Caco-2 (cell line): Measurements from ENCODE around the gene MRAP. TPM values are rescaled to one million over a fixed set of nuclear protein-coding genes. Genes with fewer than 3 reads are reported as not detected.

Experiments
- BruUV-seq: library from RNA; stranded (reverse); fragments of 400-500 nt; replicated peaks from 2 replicates; lab custom pipeline; 2021; lab: Mats Ljungman, UMichigan
- CTCF ChIA-PET: fragments of 300-600 bp; sonication (Branson Sonifier 250); formaldehyde crosslinking; loops from one replicate; lab custom pipeline; 2022; ENCODE audit warnings: antibody characterized with exemption; lab: Charles Lee
- POLR2A ChIA-PET: fragments of 300-600 bp; sonication (Branson Sonifier 250); formaldehyde crosslinking; loops from one replicate; lab custom pipeline; 2022; ENCODE audit warnings: antibody characterized with exemption; lab: Charles Lee
- DNase-seq, 2 experiments: peaks; one replicate each; pipeline versions ENCODE4 v3.0.0 to v3.0.0-alpha.2; 2020 to 2022
- H3K27me3 ChIP-seq: replicated peaks from 2 replicates; pipeline ENCODE4 v1.6.0; 2011; ENCODE audit warnings: low read length; ENCODE audit not compliant: control insufficient read depth, insufficient read depth
- H3K36me3 ChIP-seq: 2 replicates; pipeline ENCODE4 v1.5.1; 2011; ENCODE audit warnings: low read length; ENCODE audit not compliant: control insufficient read depth, insufficient read depth
- H3K4me1 ChIP-seq: fragments of 250-450 bp; sonication (Bioruptor Pico); 2 replicates; pipeline ENCODE4 v1.5.1; 2020; ENCODE audit warnings: mild to moderate bottlenecking
- H3K4me3 ChIP-seq: 2 replicates; pipeline ENCODE4 v1.5.1; 2011; ENCODE audit warnings: low read depth, mild to moderate bottlenecking, control low read depth, low read length
- H3K9me3 ChIP-seq: fragments of 250-450 bp; sonication (Bioruptor Pico); 2 replicates; pipeline ENCODE4 v1.5.1; 2020; ENCODE audit warnings: mild to moderate bottlenecking, moderate library complexity
- H3K27ac Mint-ChIP-seq: one replicate; pipeline ENCODE4 v1.8.0; 2022; ENCODE audit warnings: mixed read lengths; ENCODE audit not compliant: unreplicated experiment
- H3K27me3 Mint-ChIP-seq: one replicate; pipeline ENCODE4 v1.8.0; 2022; ENCODE audit warnings: mixed read lengths; ENCODE audit not compliant: insufficient read depth, unreplicated experiment
- H3K36me3 Mint-ChIP-seq: one replicate; pipeline ENCODE4 v1.8.0; 2022; ENCODE audit warnings: mild to moderate bottlenecking, mixed read lengths; ENCODE audit not compliant: insufficient read depth, unreplicated experiment
- H3K4me1 Mint-ChIP-seq: one replicate; pipeline ENCODE4 v1.8.0; 2022; ENCODE audit warnings: low read depth, mixed read lengths; ENCODE audit not compliant: unreplicated experiment
- H3K4me3 Mint-ChIP-seq: one replicate; pipeline ENCODE4 v1.8.0; 2022; ENCODE audit warnings: mild to moderate bottlenecking, moderate library complexity, mixed read lengths; ENCODE audit not compliant: unreplicated experiment
- H3K9me3 Mint-ChIP-seq: one replicate; pipeline ENCODE4 v1.8.0; 2022; ENCODE audit warnings: mixed read lengths; ENCODE audit not compliant: unreplicated experiment
- CTCF ChIP-seq, 2 experiments: fragments of 200-600 bp in 1 of 2; IDR thresholded peaks; 1 replicate in 1 of 2; 2 replicates in 1 of 2; pipeline versions ENCODE4 v1.5.1 to v1.8.0; 2011 to 2022; ENCODE audit warnings: antibody characterized with exemption in 1 of 2, control low read depth in 1 of 2, inconsistent platforms in 1 of 2, low read depth in 1 of 2, low read length in 1 of 2, mild to moderate bottlenecking in 1 of 2, moderate library complexity in 1 of 2; ENCODE audit not compliant: insufficient read depth in 1 of 2, severe bottlenecking in 1 of 2, unreplicated experiment in 1 of 2
- intact Hi-C: fragments of 100-400 bp; cut with micrococcal nuclease; formaldehyde crosslinking; loops from one replicate; pipeline ENCODE4 v1.10.0; 2022; ENCODE audit not compliant: unreplicated experiment
- total RNA-seq: library from RNA; stranded (reverse); gene quantifications from 2 replicates; pipeline ENCODE4 v1.2.3, GENCODE V29; 2022

Gene MRAP
- total RNA-seq, 1 experiment from 2014 or later, result not detected

DNA sequence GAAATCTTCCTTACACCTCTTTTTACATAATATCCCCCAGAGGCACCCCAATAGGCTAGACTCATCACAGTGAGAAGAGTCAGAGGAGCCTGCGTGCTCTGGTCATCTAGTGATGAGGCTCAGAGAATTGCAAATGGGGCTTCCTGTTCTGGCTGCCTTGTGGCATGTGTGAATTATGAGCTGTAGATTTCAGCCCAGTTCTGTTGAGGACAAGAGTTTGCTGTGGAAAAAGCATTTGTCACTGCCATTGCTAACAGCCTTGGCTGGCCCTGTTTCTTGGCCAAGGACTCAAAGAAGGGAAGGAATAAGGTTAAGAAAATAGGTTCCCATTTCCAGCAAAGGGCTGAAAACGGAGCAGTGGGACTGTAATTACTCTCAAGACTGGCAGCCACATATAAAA, 30.7 kb downstream of the MRAP start:
- Mint-ChIP-seq H3K4me3 (no peak overlapping the region), H3K4me1 (no peaks in the 10 kb centered on the region), H3K27ac (no peak overlapping the region), H3K27me3 (no peaks in the 10 kb centered on the region), H3K36me3 (peaks cover 80% of the 10 kb centered on the region), H3K9me3 (no peaks in the 10 kb centered on the region)
- Histone ChIP-seq H3K4me1 (no peaks in the 10 kb centered on the region), H3K4me3 (no peak overlapping the region), H3K9me3 (no peaks in the 10 kb centered on the region), H3K36me3 (peaks cover 3% of the 10 kb centered on the region), H3K27me3 (no peaks in the 10 kb centered on the region)
- no TSS peak for BruUV-seq
- intact Hi-C loops, result no loop called here
- no peak for DNase-seq
- no peak for TF ChIP-seq CTCF (IDR thresholded peaks at IDR 0.05; ENCODE audit: insufficient read depth in 1 of 2, low read depth in 1 of 2, low read length in 1 of 2, severe bottlenecking in 1 of 2, unreplicated experiment in 1 of 2)
- POLR2A ChIA-PET, result no interaction called here
- CTCF ChIA-PET, result no interaction called here

GRCh38 chr21:32329776-32330175, 31.1 kb downstream of the MRAP start:
- no peaks in the 10 kb centered on the region for H3K4me1 Mint-ChIP-seq

GRCh38 chr21:32330784-32331311, 32.2 kb downstream of the MRAP start:
- ChIA-PET CTCF (no interaction called here), POLR2A (no interaction called here)
- Mint-ChIP-seq H3K9me3 (no peaks in the 10 kb centered on the region), H3K4me3 (no peak overlapping the region), H3K36me3 (peaks cover 77% of the 10 kb centered on the region), H3K4me1 (no peaks in the 10 kb centered on the region), H3K27ac (no peak overlapping the region), H3K27me3 (no peaks in the 10 kb centered on the region)
- Histone ChIP-seq H3K36me3 (peaks cover 3% of the 10 kb centered on the region), H3K27me3 (no peaks in the 10 kb centered on the region), H3K4me1 (no peaks in the 10 kb centered on the region), H3K9me3 (no peaks in the 10 kb centered on the region), H3K4me3 (no peak overlapping the region)
- TF ChIP-seq CTCF (IDR thresholded peaks at IDR 0.05; ENCODE audit: insufficient read depth in 1 of 2, low read depth in 1 of 2, low read length in 1 of 2, severe bottlenecking in 1 of 2, unreplicated experiment in 1 of 2), result no peak
- intact Hi-C loops, result no loop called here
- BruUV-seq, result no TSS peak
- no peak for DNase-seq

More at GRCh38 chr21:32329776-32330175, 31.1 kb downstream of the MRAP start:
- ChIA-PET CTCF (no interaction called here), POLR2A (no interaction called here)
- intact Hi-C loops, result no loop called here
- H3K27me3 Mint-ChIP-seq, result no peaks in the 10 kb centered on the region
- peaks cover 77% of the 10 kb centered on the region for H3K36me3 Mint-ChIP-seq
- Histone ChIP-seq H3K4me3 (no peak overlapping the region), H3K4me1 (no peaks in the 10 kb centered on the region), H3K36me3 (peaks cover 3% of the 10 kb centered on the region), H3K27me3 (no peaks in the 10 kb centered on the region), H3K9me3 (no peaks in the 10 kb centered on the region)
- no peak for DNase-seq
- no peak overlapping the region for H3K27ac Mint-ChIP-seq
- no peaks in the 10 kb centered on the region for H3K9me3 Mint-ChIP-seq
- no TSS peak for BruUV-seq
- no peak for TF ChIP-seq CTCF (IDR thresholded peaks at IDR 0.05; ENCODE audit: insufficient read depth in 1 of 2, low read depth in 1 of 2, low read length in 1 of 2, severe bottlenecking in 1 of 2, unreplicated experiment in 1 of 2)
- H3K4me3 Mint-ChIP-seq, result no peak overlapping the region
